ENCODE measurements around the gene IFI30.

IFI30 gene

DNA sequence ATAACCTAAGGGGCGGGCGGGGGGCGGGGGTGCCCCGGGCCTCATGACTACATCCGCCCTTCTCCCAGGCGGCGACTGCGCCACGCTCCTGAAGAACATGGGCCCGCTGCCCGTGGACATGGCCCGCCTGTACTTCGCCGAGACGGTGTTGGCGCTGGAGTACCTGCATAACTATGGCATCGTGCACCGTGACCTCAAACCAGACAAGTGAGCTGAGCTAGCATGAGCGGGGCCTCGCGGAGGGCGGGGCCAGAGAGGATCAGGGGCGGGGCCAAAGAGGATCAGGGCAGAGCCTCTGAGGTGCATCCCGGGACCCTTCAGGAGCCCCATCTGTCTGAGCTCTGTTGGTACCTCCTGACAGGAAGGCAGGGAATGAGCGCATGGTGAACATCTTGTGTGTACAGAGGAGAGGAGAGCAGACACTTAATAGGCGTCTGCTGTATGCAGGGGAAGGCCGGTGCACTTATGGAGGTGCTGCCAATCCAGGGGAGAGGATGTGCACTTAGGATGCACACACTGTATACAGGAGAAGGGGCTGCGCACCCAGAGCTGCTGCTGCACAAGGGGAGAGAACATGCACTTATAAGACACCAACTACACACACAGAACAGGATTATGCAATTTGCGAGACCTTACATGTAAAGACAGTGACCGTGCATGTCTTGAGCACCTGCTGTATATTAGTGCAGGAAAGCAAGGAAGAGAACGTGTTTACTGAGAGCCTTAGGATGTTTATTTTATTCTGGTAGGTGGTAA lies 41.6 kb upstream of the IFI30 start:
- CTCF ChIA-PET = interaction anchor here (0.9 to 1.2 kb wide), 2 partner anchors 14 to 30 kb away, joined by 3 read pairs; no protein-coding TSS in a partner anchor
- POLR2A ChIA-PET = no interaction called here
- TF ChIP-seq, protein P1, sequence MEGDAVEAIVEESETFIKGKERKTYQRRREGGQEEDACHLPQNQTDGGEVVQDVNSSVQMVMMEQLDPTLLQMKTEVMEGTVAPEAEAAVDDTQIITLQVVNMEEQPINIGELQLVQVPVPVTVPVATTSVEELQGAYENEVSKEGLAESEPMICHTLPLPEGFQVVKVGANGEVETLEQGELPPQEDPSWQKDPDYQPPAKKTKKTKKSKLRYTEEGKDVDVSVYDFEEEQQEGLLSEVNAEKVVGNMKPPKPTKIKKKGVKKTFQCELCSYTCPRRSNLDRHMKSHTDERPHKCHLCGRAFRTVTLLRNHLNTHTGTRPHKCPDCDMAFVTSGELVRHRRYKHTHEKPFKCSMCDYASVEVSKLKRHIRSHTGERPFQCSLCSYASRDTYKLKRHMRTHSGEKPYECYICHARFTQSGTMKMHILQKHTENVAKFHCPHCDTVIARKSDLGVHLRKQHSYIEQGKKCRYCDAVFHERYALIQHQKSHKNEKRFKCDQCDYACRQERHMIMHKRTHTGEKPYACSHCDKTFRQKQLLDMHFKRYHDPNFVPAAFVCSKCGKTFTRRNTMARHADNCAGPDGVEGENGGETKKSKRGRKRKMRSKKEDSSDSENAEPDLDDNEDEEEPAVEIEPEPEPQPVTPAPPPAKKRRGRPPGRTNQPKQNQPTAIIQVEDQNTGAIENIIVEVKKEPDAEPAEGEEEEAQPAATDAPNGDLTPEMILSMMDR (IDR thresholded peaks at IDR 0.05; ENCODE audit: insufficient read depth, low read length, missing control alignments) = no peak

DNA sequence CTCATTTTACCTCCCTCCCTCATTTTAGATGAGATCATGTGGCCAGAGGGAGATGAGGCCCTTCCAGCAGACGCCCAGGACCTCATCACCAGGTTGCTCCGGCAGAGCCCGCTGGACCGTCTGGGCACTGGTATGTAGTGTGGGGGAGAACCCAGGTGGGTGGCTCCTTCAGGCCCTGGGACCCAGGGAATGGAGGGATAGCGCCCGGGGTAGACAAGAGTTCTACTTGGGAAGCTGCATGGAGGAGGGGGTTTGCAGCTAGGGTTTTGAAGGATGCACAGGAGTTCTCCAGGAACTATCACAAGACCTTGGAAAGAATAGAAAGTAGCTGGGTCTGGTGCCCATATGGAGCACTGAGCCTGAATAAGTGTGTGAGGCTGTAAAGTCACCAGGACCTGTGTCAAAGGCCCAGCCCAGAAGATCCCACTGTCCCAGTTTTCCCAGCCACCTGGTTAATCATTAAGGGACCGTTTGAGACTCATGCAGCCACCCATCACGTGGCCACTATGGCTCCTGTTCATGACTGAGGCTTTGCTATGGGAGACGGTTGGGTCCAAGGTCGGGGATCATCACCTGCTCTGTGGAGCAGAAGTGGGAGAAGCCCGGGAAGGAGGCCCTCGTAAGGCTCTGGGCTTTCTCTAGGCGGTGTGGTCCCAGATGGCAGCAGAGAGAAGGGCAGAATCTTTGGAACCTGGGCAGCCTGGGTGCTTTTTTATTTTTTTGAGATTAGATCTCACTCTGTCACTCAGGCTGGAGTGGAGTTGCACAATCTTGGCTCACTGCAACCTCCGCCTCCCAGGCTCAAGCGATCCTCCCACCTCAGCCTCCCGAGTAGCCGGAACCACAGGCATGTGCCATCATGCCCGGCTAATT lies 37.7 kb upstream of the IFI30 start:
- ChIA-PET POLR2A (no interaction called here), CTCF (no interaction called here)
- no peak for DNase-seq (ENCODE audit: low read depth, low spot score)
- no peak overlapping the region for H3K4me3 ChIP-seq (ENCODE audit: low read depth, low read length)
- TF ChIP-seq, protein P1 (IDR thresholded peaks at IDR 0.05; ENCODE audit: insufficient read depth, low read length, missing control alignments) = no peak

More for the DNA sequence above, 41.6 kb upstream of the IFI30 start:
- DNase-seq (ENCODE audit: low read depth, low spot score) = no peak
- H3K4me3 ChIP-seq (ENCODE audit: low read depth, low read length) = no peak overlapping the region

DNA sequence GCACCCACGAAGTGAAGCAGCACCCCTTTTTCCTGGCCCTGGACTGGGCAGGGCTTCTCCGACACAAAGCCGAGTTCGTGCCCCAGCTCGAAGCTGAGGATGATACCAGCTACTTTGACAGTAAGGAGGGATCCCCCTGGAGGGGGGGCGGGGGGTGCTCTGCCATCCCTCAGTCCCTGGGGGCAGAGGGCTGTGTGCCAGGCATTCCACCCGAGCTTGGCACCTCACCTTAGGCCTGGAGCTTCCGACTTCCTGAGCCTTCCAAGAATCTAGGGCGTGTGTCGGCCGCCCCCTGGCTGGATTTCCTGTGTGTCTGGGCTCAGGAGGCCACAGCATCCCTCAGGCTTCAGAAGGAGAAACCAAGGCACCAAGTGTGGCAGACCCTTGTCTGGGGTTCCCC lies 36.4 kb upstream of the IFI30 start:
- no peak for DNase-seq (ENCODE audit: low read depth, low spot score)
- no peak overlapping the region for H3K4me3 ChIP-seq (ENCODE audit: low read depth, low read length)
- TF ChIP-seq, protein P1 (IDR thresholded peaks at IDR 0.05; ENCODE audit: insufficient read depth, low read length, missing control alignments) = no peak
- POLR2A ChIA-PET = interaction anchor here (1.5 kb wide), 1 partner anchor 15 kb away, joined by 4 read pairs; the partner anchor contains the start of gene PIK3R2
- CTCF ChIA-PET = interaction anchor here (1.4 to 1.5 kb wide), 2 partner anchors 24 to 55 kb away, joined by 4 to 6 read pairs; no protein-coding TSS in a partner anchor

DNA sequence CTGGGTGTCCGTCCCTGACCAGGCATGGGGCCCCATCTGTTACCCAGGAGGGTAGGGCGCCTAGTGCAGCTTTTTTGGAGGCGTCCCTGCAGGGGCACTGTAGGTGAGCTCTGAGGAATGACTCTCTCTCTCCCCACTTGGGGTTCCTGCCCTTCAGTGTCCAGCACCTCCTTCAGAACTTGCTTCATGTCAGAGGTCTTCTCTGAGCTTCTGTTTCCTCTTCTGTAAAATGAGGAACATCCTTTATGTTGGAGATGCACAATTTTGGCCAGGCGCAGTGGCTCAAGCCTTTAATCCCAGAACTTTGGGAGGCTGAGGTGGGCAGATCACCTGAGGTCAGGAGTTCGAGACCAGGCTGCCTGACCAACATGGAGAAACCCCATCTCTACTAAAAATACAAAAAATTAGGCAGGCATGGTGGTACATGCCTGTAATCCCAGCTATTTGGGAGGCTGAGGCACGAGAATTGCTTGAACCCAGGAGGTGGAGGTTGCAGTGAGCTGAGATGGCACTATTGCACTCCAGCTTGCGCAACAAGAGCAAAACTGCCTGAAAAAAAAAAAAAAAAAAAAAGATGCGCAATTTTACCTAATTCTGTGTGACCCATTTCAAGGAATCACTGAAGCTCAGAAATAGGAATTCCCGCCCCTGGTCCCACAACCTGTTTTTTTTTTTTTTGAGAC lies 35.8 kb upstream of the IFI30 start:
- CTCF ChIA-PET = interaction anchor here (1.4 to 1.5 kb wide), 2 partner anchors 25 to 54 kb away, joined by 4 to 6 read pairs; no protein-coding TSS in a partner anchor
- POLR2A ChIA-PET = interaction anchor here (0.6 to 1.5 kb wide), 2 partner anchors 14 to 627 kb away, joined by 3 to 4 read pairs; partner anchors contain the start of gene PIK3R2
- TF ChIP-seq, protein P1 (IDR thresholded peaks at IDR 0.05; ENCODE audit: insufficient read depth, low read length, missing control alignments) = no peak
- DNase-seq (ENCODE audit: low read depth, low spot score) = no peak
- no peak overlapping the region for H3K4me3 ChIP-seq (ENCODE audit: low read depth, low read length)

DNA sequence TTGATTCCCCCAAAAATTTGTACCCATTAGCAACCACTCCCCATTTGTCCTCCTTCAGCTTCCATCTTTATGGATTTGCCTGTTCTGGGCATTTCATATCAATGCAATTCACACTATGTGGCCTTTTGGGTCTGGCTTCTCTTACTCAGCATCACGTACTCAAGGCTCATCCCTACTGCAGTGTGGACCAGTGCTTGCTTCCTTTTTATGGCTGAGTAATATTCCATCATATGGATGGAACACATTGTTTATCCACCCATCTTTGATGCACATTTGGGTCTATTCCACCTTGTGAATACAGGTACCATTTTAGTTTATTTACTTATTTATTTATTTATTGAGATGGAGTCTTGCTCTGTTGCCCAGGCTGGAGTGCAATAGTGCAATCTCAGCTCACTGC lies 33.1 kb upstream of the IFI30 start:
- ChIA-PET CTCF (interaction anchor here (0.6 to 3.6 kb wide), 4 partner anchors 11 to 202 kb away, joined by 3 to 19 read pairs (median 6); partner anchors contain the start of gene PIK3R2), POLR2A (no interaction called here)
- H3K4me3 ChIP-seq (ENCODE audit: low read depth, low read length) = no peak overlapping the region

More for the DNA sequence above, 33.1 kb upstream of the IFI30 start:
- DNase-seq (ENCODE audit: low read depth, low spot score) = no peak
- TF ChIP-seq, protein P1 (IDR thresholded peaks at IDR 0.05; ENCODE audit: insufficient read depth, low read length, missing control alignments) = no peak

Data from AG04449 (cell line).